NCI-H82 (cell line): ENCODE measurements around the gene LCN10.

Experiments used
- DNase-seq: peaks from one replicate; lab custom pipeline; 2025; lab: John Stamatoyannopoulos, UW

LCN10 gene

GRCh38 chr9:136700304-136700703, 42.4 kb downstream of the LCN10 start:
- DNase-seq: no peak

DNA sequence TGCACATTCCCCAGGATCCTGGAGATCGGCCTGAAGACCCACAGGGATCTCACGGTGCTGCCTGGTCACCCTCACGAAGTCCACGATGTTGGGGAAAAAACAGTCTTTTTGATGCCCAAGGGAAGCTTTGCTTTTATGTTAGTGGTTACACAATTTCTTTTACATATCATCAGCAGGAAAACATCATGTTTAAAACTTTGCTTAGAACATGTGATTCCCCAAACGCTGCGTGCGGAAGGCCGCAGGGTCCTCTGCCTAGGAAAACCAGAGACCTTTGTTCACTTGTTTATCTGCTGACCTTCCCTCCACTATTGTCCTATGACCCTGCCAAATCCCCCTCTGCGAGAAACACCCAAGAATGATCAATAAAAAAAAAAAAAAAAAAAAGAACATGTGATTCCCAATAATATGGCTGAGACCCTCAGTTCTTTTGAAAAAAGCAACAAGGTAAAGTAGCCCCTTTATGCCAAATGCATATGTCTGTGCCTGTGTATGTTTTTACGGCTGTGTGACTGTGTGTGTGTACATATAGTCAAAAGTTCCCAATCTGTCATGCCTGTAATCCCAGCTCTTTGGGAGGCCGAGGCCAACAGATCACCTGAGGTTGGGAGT, 44.0 kb downstream of the LCN10 start:
- no peak for DNase-seq

DNA sequence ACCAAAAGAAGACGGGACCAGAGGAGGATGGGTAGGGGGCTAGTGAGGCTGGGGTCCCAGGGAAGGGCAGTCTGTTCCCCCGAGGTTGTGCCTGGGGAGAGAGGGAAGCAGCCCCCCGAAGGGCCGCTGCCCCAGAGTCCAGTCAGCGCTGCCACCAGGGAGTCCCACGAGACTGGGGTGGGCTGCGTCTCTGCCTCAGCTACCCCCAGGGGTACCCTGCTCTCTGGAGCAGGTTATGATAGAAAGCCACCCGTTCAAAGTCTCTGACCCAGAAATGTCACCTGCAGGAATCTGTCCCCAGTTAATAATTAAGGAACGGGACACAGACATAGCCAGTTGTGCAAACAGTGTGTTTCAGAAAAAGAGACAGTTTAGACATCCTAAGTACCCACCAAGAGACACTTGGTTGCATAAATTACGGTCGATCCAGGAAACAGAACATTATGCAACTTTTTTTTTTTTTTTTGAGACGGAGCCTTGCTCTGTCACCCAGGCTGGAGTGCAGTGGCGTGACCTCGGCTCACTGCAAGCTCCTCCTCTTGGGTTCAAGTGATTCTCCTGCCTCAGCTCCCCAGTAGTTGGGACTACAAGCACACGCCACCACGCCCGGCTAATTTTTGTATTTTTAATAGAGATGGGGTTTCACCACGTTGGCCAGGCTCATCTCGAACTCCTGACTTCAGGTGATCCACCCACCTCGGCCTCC, 44.8 kb downstream of the LCN10 start:
- DNase-seq: no peak

- no peak for DNase-seq
These were observed 45.5 kb downstream of the LCN10 start for GRCh38 chr9:136697146-136697820.

DNA sequence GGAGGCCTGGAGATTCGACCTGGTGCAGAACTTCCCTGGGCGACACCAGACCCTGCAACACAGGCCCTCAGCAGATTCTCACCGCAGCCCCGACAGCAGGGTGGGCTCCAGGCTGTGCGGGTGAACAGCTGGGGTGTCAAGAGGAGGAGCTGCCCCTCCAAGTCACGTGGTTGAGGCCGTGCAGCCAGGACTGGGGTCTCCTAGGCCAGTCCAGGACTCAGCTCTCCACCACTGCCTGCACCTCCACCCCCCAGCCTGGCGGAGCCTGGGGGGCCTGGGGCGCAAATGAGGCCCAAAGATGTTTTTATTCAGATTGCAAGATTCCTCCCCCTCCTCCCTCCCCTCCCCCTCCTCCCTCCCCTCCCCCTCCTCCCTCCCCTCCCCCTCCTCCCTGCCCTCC, 46.2 kb downstream of the LCN10 start:
- DNase-seq: peak; percentile 64

DNA sequence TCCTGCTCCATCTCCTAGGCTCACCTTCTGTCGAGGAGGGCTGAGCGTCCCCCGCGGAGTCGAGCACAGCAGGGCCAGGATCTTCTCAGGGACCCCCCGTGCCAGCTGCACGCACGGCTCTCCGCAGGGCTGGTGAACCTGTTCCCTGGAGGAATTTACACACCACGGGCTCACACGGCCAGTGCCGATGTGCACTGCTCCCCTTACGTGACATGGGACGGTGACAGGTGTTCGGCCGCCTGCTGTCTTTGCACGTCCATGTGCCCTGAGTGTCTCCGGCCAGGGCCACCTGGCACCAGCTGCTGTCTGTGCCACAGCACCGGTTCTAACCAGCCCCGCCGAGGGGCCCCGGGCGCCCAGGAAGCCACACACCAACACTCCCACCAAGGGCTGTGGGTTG, 46.8 kb downstream of the LCN10 start:
- DNase-seq: peak; percentile 68

DNA sequence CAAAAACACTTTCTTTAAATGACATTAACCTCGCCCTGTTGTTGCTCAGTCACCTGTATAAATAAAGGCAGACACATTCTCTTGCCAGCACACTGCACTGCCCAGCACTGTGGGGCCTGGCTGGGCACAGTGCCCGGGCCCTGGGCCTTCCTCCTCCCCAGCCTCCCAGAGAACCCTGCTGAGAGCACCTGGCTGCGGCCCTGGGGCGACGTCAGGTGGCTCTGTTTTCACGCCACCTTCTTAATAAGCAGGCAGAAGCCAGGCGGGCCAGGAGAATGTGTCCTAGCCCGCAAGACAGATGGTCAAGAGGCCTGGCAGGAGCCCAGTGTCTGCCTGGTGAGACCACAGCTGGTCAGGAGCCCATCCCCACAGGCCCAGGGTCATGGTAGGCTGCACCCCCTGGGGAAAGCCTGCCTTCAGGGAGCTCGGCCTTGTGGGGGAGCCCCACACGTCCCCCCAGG, 47.3 kb downstream of the LCN10 start:
- DNase-seq: peak; percentile 62

DNA sequence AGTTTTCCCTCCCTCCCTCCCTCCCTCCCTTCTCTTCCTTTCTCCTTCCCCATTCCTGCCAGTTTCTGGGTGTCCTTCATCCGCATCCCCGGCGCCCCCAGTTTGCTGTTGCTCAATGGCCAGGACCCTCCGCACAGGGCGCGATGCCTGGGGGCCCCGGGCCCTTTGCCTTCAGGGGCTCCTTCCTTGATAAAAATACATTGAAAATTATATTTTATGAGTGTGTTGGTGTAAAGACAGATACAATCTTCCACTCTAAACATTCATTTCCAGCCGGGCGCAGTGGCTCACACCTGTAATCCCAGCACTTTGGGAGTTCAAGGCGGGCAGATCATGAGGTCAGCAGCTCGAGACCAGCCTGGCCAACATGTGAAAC, 47.9 kb downstream of the LCN10 start:
- no peak for DNase-seq

- peak; percentile 61 for DNase-seq
These were observed 48.4 kb downstream of the LCN10 start for GRCh38 chr9:136694163-136694871.

GRCh38 chr9:136693490-136694162, 49.1 kb downstream of the LCN10 start:
- DNase-seq: no peak

DNA sequence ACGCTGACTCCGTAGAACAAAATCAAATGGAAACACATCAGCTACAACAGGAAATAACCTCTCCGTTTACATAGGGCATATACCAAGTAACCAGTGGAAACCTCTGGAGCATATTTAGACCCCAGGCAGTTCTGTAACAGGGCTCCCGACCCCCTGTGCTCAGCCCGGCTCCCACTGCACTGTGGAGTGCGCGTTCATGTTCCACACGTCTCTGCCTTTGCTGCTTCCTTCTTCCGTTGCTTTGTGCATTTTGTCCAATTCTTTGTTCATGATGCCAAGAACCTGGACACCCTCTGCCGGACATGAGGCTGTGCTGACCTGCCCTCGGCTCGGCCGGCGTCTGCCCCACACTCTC, 49.6 kb downstream of the LCN10 start:
- DNase-seq: no peak

- DNase-seq: no peak
These were observed 50.3 kb downstream of the LCN10 start for GRCh38 chr9:136692185-136693134.

DNA sequence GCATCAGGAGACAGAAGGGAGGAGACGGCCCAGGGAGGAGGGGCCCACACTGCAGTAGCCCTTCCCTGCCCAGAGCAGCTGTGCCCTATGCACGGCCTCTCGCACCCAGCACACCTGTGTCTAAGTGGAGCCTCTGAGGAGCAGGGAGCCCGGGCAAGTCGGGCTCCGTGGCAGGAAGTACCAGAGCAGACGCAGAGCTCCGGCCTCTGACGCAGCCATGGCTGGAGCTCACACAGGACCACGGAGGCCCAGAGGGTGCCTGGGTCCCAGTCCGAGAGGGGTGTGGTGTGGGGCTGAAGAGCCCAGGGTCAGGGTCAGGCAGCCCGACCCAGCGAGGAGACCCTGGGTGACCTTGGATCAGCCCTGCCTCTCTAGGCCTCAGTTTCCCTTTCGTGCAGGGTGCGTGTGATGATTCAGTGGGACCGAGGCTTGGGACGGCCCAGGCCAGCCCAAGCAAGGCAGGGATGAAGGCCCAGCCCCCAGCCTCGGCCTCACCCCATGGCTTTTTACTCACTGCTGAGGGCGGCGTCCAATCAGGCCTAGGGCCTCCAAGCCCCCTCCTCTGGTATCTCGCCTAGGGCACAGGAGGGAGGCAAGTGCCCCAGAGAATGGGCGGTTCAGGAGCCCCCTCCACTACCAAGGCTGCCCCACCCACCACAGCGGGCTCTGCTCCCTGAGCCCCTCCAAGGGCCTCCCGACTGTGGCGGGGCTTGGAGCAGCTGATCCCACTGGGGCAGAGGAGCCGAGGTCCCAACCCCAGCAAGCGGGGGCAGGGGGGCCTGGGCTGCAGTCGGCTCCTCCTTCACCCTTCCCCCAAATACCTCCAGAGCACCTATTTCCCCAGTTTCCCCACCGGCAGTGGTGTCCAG, 51.2 kb downstream of the LCN10 start:
- no peak for DNase-seq

DNA sequence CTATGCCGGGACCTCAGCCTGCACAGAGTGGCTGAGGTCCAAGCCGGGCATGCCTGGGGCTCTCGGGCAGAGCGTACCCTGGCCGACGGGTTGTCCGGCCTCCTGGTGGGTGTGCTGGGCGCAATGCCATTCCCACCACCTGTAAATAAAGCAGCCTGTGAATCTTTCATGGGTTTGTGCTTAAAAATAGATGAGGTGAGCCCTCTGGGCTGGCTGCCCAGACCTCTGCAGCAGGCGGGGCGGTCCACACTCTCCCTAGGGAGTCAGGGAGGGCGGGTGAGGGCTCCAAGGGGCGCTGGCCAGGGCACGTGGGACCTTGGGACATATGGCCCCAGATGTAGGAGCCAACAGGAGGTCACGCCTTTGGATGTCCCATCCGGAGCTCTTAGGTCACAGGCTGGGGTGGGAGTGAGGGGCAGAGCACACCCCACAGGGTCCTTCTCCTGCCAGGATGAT, 51.9 kb downstream of the LCN10 start:
- no peak for DNase-seq

DNA sequence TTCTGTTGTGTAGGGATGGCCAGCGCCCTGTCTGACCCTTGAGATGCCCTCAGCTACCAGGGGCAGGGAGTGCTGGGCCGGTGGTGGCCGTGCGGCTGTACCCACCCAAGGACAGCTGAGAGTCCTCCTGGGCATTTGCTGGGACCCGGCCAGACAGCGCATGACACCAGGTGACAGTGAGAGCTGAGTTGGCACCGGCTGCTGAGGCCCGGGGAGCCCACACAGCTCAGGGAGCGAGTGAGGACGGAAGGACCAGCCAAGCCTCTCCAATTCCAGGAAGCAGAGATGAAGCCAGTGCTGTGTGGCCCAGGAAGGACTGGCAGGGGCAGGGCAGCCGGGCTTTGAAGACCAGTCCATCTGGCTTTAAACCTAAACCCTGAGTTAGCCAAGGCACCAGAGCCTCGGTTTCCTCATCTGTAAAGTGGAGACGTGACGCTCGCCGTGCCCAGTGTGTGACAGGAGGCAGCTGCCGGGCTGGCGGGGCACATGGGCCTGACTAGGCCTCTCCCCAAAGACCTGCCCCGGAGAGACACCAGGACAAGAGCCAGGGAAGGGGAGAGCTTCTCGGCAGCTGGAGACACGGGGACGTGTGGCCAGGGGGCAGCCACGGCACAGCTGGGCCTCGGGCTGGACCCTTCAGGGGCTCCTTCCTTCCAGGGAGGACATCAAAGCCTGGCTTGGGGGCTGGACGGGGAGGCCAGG, 52.5 kb downstream of the LCN10 start:
- no peak for DNase-seq

GRCh38 chr9:136689108-136689460, 53.7 kb downstream of the LCN10 start:
- DNase-seq: no peak

GRCh38 chr9:136688274-136689107, 54.2 kb downstream of the LCN10 start:
- peak; percentile 34 for DNase-seq
